Heart right ventricle (tissue), 16 donors: ENCODE results near the gene AADAT. TPM values are rescaled to one million over a fixed set of nuclear protein-coding genes. Genes with fewer than 3 reads are reported as not detected.
"Not testable (repeated sequence)": the region's sequence is repeated elsewhere in the genome, so short reads cannot be mapped to it uniquely, and the experiment has no call there.

Experiments used
- ATAC-seq, 8 donors: fragments of 200-7000 bp; cut with Tn5 transposase; one replicate each; pipeline ENCODE4 v1.9.1; 2020; ENCODE audit warnings: mild to moderate bottlenecking in 8 of 8, moderate library complexity in 8 of 8, moderate number of reproducible peaks in 1 of 8
- DNase-seq, 2 donors: peaks; one replicate each; pipeline ENCODE4 v3.0.0-alpha.2; 2020
- H3K27ac ChIP-seq, 10 donors: fragments of 200-600 bp; sonication (generic) in 2 of 10; one replicate each; pipeline versions ENCODE4 v1.5.0 to v1.8.0; 2020 to 2022; ENCODE audit warnings: mild to moderate bottlenecking in 3 of 10
- H3K27me3 ChIP-seq, 7 donors: fragments of 200-600 bp; one replicate each; pipeline ENCODE4 v1.8.0; 2021 to 2022; ENCODE audit warnings: mild to moderate bottlenecking in 2 of 7
- H3K36me3 ChIP-seq, 9 donors: fragments of 200-600 bp; sonication (generic) in 1 of 9; one replicate each; pipeline versions ENCODE4 v1.5.0 to v1.8.0; 2020 to 2022; ENCODE audit warnings: mild to moderate bottlenecking in 2 of 9
- H3K4me1 ChIP-seq, 9 donors: fragments of 200-600 bp; sonication (generic) in 1 of 9; one replicate each; pipeline versions ENCODE4 v1.5.0 to v1.8.0; 2020 to 2022; ENCODE audit warnings: mild to moderate bottlenecking in 4 of 9
- H3K4me3 ChIP-seq, 10 donors: fragments of 200-600 bp; sonication (generic) in 2 of 10; one replicate each; pipeline versions ENCODE4 v1.5.0 to v1.8.0; 2020 to 2022; ENCODE audit warnings: mild to moderate bottlenecking in 7 of 10, moderate library complexity in 2 of 10
- H3K9me3 ChIP-seq, 11 donors: fragments of 200-600 bp in 10 of 11; sonication (generic) in 2 of 11; one replicate each; pipeline versions ENCODE4 v1.5.0 to v1.8.0; 2013 to 2022; ENCODE audit warnings: mild to moderate bottlenecking in 2 of 11, control low read depth in 1 of 11, moderate library complexity in 1 of 11
- WGBS, 2 donors: extraction: QIAGEN DNeasy Blood & Tissue Kit; methylation state at CpG; one replicate each; pipeline ENCODE4 v1.1.7; 2013; ENCODE audit warnings: inconsistent platforms in 1 of 2; 5-methylcytosine and 5-hydroxymethylcytosine counted together
- intact Hi-C, 10 donors: fragments of 100-400 bp; cut with DNase I; formaldehyde crosslinking; loops; one replicate each; pipeline versions ENCODE4 v1.11.1 to v1.14.2; 2022
- polyA plus RNA-seq, 2 donors: library from polyadenylated mRNA; stranded (reverse); fragments of 200-250 nt; gene quantifications; one replicate each; pipeline ENCODE4 v1.2.3, GENCODE V29; 2013
- total RNA-seq, 10 donors: library from RNA; stranded (reverse); fragmentation: NEBNext Ultra II Directional in 3 of 10; extraction: Animal tissue kit (Norgen Biotek cat#: 25700) in 3 of 10; gene quantifications; one replicate each; pipeline versions ENCODE4 v1.2.1 to v1.2.4, GENCODE V29; 2021 to 2023
- TF ChIP-seq, protein P1 (sequence below), 9 donors: fragments of 200-600 bp; sonication (generic) in 2 of 9; IDR thresholded peaks; one replicate each; pipeline versions ENCODE4 v1.5.0 to v1.8.0; 2021 to 2022; ENCODE audit warnings: antibody characterized with exemption in 9 of 9, mild to moderate bottlenecking in 5 of 9, moderate library complexity in 1 of 9
- donor health status: Arrhythmogenic right ventricular cardiomyopathy.
- donor health status: ischemic (EF 13 %, LVEDD 7.1; RV severe dilation, severe dysfunction).
- donor health status: healthy with polysubstance abuse.
- donor health status: DM: no; HTN: yes; CAD: no.
- donor health status: DM: no; HTN: no; CAD: no.
- donor health status: ischemic (EF 25% LVEDD 6.9; RV normal size, moderate dysfunction).
- donor health status: ischemic (EF 25% LVEDD 5.7; RV mildly dilated, moderate dysfunction).
- donor health status: healthy.
- donor health status: DM: yes; HTN: yes; CAD: no.
- donor health status: Ischemic cardiomyopathy.
- donor health status: ischemic (EF 35%, LVEDD 5.7; RV mildly dilated, moderate dysfunction).
- donor health status: nonischemic (EF 11% LVEDD 7.7; RV severe dilation, severe dysfunction).
- donor health status: DM: yes; HTN: yes; CAD: no.
- donor health status: PGD.
- donor health status: ischemic (EF 29% LVEDD 5.4; RV normal size, mild dysfunction).
- donor health status: nonischemic (EF 23%, LVEDD 6.1; RV moderate dilation, normal function).

Gene AADAT
- total and polyA plus RNA-seq, 12 donors = 0.82 to 3.5 (median 1.7) TPM

DNA sequence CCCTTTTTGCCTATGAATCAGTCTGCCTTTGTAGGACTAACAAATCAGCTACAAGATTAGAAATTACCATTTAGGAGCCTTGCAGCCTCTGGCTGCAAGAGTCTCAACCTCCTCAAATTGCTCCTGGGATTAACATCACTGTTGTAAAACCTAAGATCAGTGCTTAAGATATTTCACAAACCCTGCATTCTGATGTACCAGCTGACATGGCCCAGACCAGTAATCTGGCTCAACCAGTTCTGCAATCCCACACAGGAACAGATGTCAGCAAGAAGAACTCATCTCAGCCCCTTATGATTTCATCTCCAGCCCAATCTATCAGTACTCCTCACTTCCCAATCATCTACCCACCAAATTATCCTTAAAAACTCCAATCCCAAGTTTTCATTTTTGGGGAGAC, 32.5 kb upstream of the AADAT start:
- H3K27me3 ChIP-seq = no peaks in the 10 kb centered on the region
- TF ChIP-seq, protein P1, sequence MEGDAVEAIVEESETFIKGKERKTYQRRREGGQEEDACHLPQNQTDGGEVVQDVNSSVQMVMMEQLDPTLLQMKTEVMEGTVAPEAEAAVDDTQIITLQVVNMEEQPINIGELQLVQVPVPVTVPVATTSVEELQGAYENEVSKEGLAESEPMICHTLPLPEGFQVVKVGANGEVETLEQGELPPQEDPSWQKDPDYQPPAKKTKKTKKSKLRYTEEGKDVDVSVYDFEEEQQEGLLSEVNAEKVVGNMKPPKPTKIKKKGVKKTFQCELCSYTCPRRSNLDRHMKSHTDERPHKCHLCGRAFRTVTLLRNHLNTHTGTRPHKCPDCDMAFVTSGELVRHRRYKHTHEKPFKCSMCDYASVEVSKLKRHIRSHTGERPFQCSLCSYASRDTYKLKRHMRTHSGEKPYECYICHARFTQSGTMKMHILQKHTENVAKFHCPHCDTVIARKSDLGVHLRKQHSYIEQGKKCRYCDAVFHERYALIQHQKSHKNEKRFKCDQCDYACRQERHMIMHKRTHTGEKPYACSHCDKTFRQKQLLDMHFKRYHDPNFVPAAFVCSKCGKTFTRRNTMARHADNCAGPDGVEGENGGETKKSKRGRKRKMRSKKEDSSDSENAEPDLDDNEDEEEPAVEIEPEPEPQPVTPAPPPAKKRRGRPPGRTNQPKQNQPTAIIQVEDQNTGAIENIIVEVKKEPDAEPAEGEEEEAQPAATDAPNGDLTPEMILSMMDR (IDR thresholded peaks at IDR 0.05) = no peak
- H3K4me1 ChIP-seq = no peaks in the 10 kb centered on the region
- no peaks in the 10 kb centered on the region for H3K36me3 ChIP-seq
- no peak for ATAC-seq
- no peaks in the 10 kb centered on the region for H3K9me3 ChIP-seq
- DNase-seq = no peak
- intact Hi-C loops = no loop called here
- no peak overlapping the region for H3K27ac ChIP-seq
- H3K4me3 ChIP-seq = no peak overlapping the region

DNA sequence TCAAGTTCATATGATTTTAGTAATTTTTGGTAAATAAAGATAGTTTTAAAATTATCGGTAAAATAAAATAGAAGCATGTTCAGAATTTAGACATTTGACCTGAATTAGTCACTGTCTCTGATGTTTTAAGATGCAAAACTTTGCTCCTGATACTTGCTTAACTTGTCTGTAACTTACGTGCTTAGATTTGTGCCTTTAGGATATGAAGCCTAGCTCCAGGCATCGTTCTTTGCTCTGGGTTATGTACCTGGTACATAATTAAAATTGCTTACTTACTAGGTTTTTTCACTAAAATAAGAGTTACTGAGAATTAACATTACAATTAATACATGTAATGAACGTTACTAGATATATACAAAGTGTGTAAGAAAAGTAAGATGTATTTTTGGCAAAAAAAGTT, 24.9 kb upstream of the AADAT start:
- H3K27ac ChIP-seq = no peak overlapping the region
- no peak overlapping the region for H3K4me3 ChIP-seq
- no peaks in the 10 kb centered on the region for H3K4me1 ChIP-seq
- intact Hi-C loops = no loop called here
- no peaks in the 10 kb centered on the region for H3K27me3 ChIP-seq
- no peaks in the 10 kb centered on the region for H3K36me3 ChIP-seq
- TF ChIP-seq, protein P1 (IDR thresholded peaks at IDR 0.05) = no peak
- ATAC-seq (no peak), DNase-seq (no peak)
- WGBS, 2 donors = 83 to 87% methylated on average over 4 of the region's 4 CpGs
- H3K9me3 ChIP-seq = no peaks in the 10 kb centered on the region

GRCh38 chr4:170114183-170114582, 24.4 kb upstream of the AADAT start:
- H3K36me3 ChIP-seq, ATAC-seq, DNase-seq, H3K9me3 ChIP-seq, H3K4me1 ChIP-seq, H3K27me3 ChIP-seq, H3K27ac ChIP-seq, intact Hi-C loops, H3K4me3 ChIP-seq: not testable (repeated sequence)
- 47 to 51% methylated on average over 1 of the region's 1 CpG for WGBS, 2 donors

GRCh38 chr4:170111546-170111945, 21.8 kb upstream of the AADAT start:
- TF ChIP-seq, protein P1 (IDR thresholded peaks at IDR 0.05) = no peak
- Histone ChIP-seq H3K36me3 (no peaks in the 10 kb centered on the region), H3K27me3 (no peaks in the 10 kb centered on the region), H3K4me3 (no peak overlapping the region), H3K9me3 (no peaks in the 10 kb centered on the region), H3K27ac (no peak overlapping the region), H3K4me1 (no peaks in the 10 kb centered on the region)
- ATAC-seq = no peak
- intact Hi-C loops = no loop called here
- 93 to 96% methylated on average over 3 of the region's 3 CpGs for WGBS, 2 donors
- no peak for DNase-seq

GRCh38 chr4:170111085-170111484, 21.3 kb upstream of the AADAT start:
- no peak for ATAC-seq
- no peaks in the 10 kb centered on the region for H3K36me3 ChIP-seq
- no peaks in the 10 kb centered on the region for H3K27me3 ChIP-seq
- H3K4me1 ChIP-seq = no peaks in the 10 kb centered on the region
- WGBS, 2 donors = 65 to 70% methylated on average over 2 of the region's 2 CpGs
- H3K4me3 ChIP-seq = no peak overlapping the region
- no peaks in the 10 kb centered on the region for H3K9me3 ChIP-seq
- no peak for DNase-seq
- no peak overlapping the region for H3K27ac ChIP-seq
- intact Hi-C loops = no loop called here
- TF ChIP-seq, protein P1 (IDR thresholded peaks at IDR 0.05) = no peak
